GM12801 (cell line): ENCODE data around the gene CCDC91.

ENCODE experiments used
- CTCF ChIP-seq: IDR thresholded peaks from one replicate; pipeline ENCODE4 v1.5.1; 2011; ENCODE audit warnings: control low read depth; ENCODE audit not compliant: insufficient read length; ENCODE audit errors: extremely low read depth

Gene CCDC91

GRCh38 chr12:28512876-28513275 is 322.6 kb downstream of the CCDC91 start:
- no peak for TF ChIP-seq CTCF

DNA sequence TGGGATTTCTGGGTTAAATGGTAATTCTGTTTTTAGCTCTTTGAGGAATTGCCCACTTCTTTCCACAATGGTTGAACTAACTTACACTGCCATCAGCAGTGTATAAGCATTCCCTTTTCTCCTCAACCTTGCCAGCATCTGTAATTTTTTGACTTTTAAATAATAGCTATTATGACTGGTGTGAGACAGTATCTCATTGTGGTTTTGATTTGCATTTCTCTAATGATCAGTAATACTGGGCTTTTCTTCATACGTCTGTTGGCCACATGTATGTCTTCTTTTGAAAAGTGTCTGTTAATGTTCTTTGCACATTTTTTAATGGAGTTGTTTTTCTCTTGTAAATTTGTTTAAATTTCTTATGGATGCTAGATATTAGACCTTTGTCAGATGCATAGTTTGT is 323.7 kb downstream of the CCDC91 start:
- no peak for TF ChIP-seq CTCF

- no peak for TF ChIP-seq CTCF
Observed at GRCh38 chr12:28517101-28517500, 326.8 kb downstream of the CCDC91 start.

GRCh38 chr12:28527631-28528249 is 337.5 kb downstream of the CCDC91 start:
- no peak for TF ChIP-seq CTCF

DNA sequence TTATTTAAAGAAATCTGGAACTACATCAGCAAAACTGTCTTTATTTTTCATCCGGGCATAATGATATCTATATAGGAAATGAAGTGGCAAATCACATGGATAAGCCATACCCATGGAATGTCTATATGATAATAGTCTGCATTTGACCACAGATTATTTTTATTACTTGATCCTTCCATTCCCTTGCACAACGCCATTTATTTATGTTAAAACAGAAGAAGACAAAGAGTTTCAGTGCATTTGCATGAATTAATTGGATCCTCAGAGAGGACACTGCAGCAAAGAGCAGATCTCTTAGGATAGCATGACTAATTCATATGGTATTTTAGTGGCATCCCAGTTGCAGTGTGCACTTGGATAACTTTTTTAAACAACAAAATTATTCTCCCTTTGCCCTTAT is 345.0 kb downstream of the CCDC91 start:
- no peak for TF ChIP-seq CTCF

- TF ChIP-seq CTCF: no peak
Observed at GRCh38 chr12:28536088-28536487, 345.8 kb downstream of the CCDC91 start.

DNA sequence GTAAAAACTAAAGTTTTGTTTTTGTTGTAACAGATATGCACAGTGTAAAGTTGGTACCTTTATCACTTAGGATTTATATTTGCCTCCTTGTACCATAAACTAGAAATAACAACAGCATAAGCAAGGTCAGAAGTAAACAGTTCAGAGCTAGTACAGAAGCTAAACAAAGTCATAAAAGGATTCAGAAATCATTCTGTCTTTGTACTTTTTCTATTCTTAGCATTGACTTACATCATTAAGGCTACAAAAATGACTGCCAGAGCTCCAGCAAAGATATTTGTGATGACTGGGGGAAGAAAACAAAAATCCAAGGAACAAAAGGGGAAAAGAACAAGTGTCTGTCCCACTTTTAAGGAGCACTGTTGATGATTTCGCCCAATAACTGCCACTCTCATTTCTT is 347.2 kb downstream of the CCDC91 start:
- TF ChIP-seq CTCF: no peak
